HepG2 (cell line): ENCODE data around the gene SRD5A1. TPM values are rescaled to one million over a fixed set of nuclear protein-coding genes. Genes with fewer than 3 reads are reported as not detected.

Experiments used
- ATAC-seq: fragments of 200-7000 bp; cut with Tn5 transposase; 3 replicates; pipeline ENCODE4 v1.9.1; 2020; ENCODE audit warnings: mild to moderate bottlenecking, moderate library complexity
- BruUV-seq: library from RNA; stranded (reverse); fragments of 400-500 nt; replicated peaks from 2 replicates; lab custom pipeline; 2021; lab: Mats Ljungman, UMichigan
- CTCF ChIA-PET: fragments of 300-600 bp; formaldehyde crosslinking; extraction: SDS; loops from one replicate; lab custom pipeline; 2021; ENCODE audit warnings: low total read pairs, inconsistent platforms, low intra/inter-chr PET ratio; lab: Yijun Ruan, JAX
- POLR2A ChIA-PET: fragments of 350-600 bp; sonication (Branson Sonifier 250); formaldehyde crosslinking; loops from one replicate; lab custom pipeline; 2020; ENCODE audit warnings: antibody characterized with exemption, inconsistent platforms; lab: Yijun Ruan, JAX
- DNase-seq: peaks from one replicate; pipeline ENCODE4 v3.0.0-alpha.2; 2015; ENCODE audit warnings: low spot score
- FAIRE-seq: peaks from 3 replicates; lab custom pipeline; 2011; peaks lifted over from hg19 to GRCh38; lab: Jason Lieb, UNC
- H2AFZ ChIP-seq: one replicate; pipeline ENCODE4 v1.6.1; 2011; ENCODE audit warnings: low read length, inconsistent platforms
- H3K27ac ChIP-seq: fragments of 300-600 bp; 3 replicates; pipeline ENCODE4 v1.8.0; 2011; ENCODE audit warnings: mixed run types, mild to moderate bottlenecking, mixed read lengths, low read length, inconsistent platforms; ENCODE audit not compliant: insufficient read depth; ENCODE audit errors: extremely low read length
- H3K27me3 ChIP-seq, 2 experiments: fragments of 200-600 bp in 1 of 2; 2 replicates in 1 of 2; 3 replicates in 1 of 2; pipeline versions ENCODE4 v1.6.0 to v1.8.0; 2011; ENCODE audit warnings: low read length in 2 of 2, mild to moderate bottlenecking in 2 of 2, moderate library complexity in 2 of 2, inconsistent platforms in 1 of 2; ENCODE audit not compliant: insufficient read depth in 2 of 2, control insufficient read depth in 1 of 2
- H3K36me3 ChIP-seq, 2 experiments: fragments of 200-600 bp in 1 of 2; replicated peaks in 1 of 2; 2 replicates in 1 of 2; 3 replicates in 1 of 2; pipeline versions ENCODE4 v1.5.1 to v1.8.0; 2011; ENCODE audit warnings: low read length in 2 of 2, inconsistent platforms in 1 of 2; ENCODE audit not compliant: insufficient read depth in 2 of 2, control insufficient read depth in 1 of 2
- H3K4me1 ChIP-seq: 2 replicates; pipeline ENCODE4 v1.5.1; 2012; ENCODE audit warnings: low read length, inconsistent platforms; ENCODE audit not compliant: insufficient read depth
- H3K4me2 ChIP-seq: 2 replicates; pipeline ENCODE4 v1.6.0; 2011; ENCODE audit warnings: low read depth, low read length, inconsistent platforms
- H3K4me3 ChIP-seq, 3 experiments: fragments of 200-600 bp in 1 of 3; sonication (generic), shearing (Covaris generic) in 1 of 3; replicated peaks in 1 of 3; 2 replicates each; pipeline ENCODE4 v1.5.1; 2011 to 2016; ENCODE audit warnings: low read length in 3 of 3, inconsistent platforms in 2 of 3, low read depth in 2 of 3, mild to moderate bottlenecking in 2 of 3, control low read depth in 1 of 3, mixed read lengths in 1 of 3; ENCODE audit not compliant: insufficient read depth in 1 of 3
- H3K79me2 ChIP-seq: one replicate; pipeline ENCODE4 v1.6.1; 2011; ENCODE audit warnings: low read length, inconsistent platforms; ENCODE audit not compliant: insufficient read depth
- H3K9ac ChIP-seq: 2 replicates; pipeline ENCODE4 v1.6.0; 2011; ENCODE audit warnings: mild to moderate bottlenecking, low read depth, low read length, inconsistent platforms; ENCODE audit not compliant: insufficient read depth
- H3K9me3 ChIP-seq: 2 replicates; pipeline ENCODE4 v1.5.1; 2012; ENCODE audit warnings: mild to moderate bottlenecking, low read length
- H4K20me1 ChIP-seq: 2 replicates; pipeline ENCODE4 v1.6.0; 2011; ENCODE audit warnings: inconsistent platforms, mild to moderate bottlenecking, low read length, moderate library complexity; ENCODE audit not compliant: insufficient read depth
- ASH2L ChIP-seq: fragments of 300-600, 200-600 bp; sonication (generic); IDR thresholded peaks from 2 replicates; pipeline ENCODE4 v1.7.0; 2017; ENCODE audit warnings: low read depth, mild to moderate bottlenecking, moderate library complexity, mixed read lengths, low read length; ENCODE audit not compliant: insufficient read length
- BATF2 ChIP-seq: sonication (generic); formaldehyde crosslinking; IDR thresholded peaks from 2 replicates; pipeline ENCODE4 v1.8.0; 2022; ENCODE audit warnings: mild to moderate bottlenecking, missing genetic modification reagents, moderate library complexity
- MXD3 ChIP-seq: IDR thresholded peaks from 2 replicates; pipeline ENCODE4 v1.6.1; 2016; ENCODE audit warnings: mild to moderate bottlenecking, missing biosample characterization, missing genetic modification reagents
- NR2C2 ChIP-seq: sonication (generic); formaldehyde crosslinking; IDR thresholded peaks from 2 replicates; pipeline ENCODE4 v1.4.0; 2020; ENCODE audit warnings: missing genetic modification reagents, mild to moderate bottlenecking, moderate library complexity, borderline replicate concordance
- SUZ12 ChIP-seq: fragments of 150-350 bp; IDR thresholded peaks from 2 replicates; pipeline ENCODE4 v1.6.1; 2014; ENCODE audit warnings: low read depth, low read length
- TEF ChIP-seq: sonication (generic); formaldehyde crosslinking; IDR thresholded peaks from 2 replicates; pipeline ENCODE4 v1.5.0; 2020; ENCODE audit warnings: missing genetic modification reagents
- ZNF224 ChIP-seq: sonication (generic); formaldehyde crosslinking; IDR thresholded peaks from 2 replicates; pipeline ENCODE4 v1.5.0; 2020; ENCODE audit warnings: mild to moderate bottlenecking, missing genetic modification reagents
- ZNF263 ChIP-seq: sonication (generic); formaldehyde crosslinking; IDR thresholded peaks from 2 replicates; pipeline ENCODE4 v1.4.0; 2020; ENCODE audit warnings: missing genetic modification reagents
- ZNF512B ChIP-seq: sonication (generic); formaldehyde crosslinking; IDR thresholded peaks from 2 replicates; pipeline ENCODE4 v1.5.1; 2020; ENCODE audit warnings: missing genetic modification reagents, mild to moderate bottlenecking, borderline replicate concordance
- ZNF546 ChIP-seq: sonication (generic); formaldehyde crosslinking; conservative IDR thresholded peaks from 2 replicates; pipeline ENCODE4 v1.8.1; 2023; ENCODE audit warnings: mild to moderate bottlenecking, missing genetic modification reagents
- ZNF609 ChIP-seq: sonication (generic); formaldehyde crosslinking; IDR thresholded peaks from 2 replicates; pipeline ENCODE4 v1.4.0; 2020; ENCODE audit warnings: mild to moderate bottlenecking, missing genetic modification reagents, borderline replicate concordance
- ZNF709 ChIP-seq: sonication (generic); formaldehyde crosslinking; IDR thresholded peaks from 2 replicates; pipeline ENCODE4 v1.5.0; 2020; ENCODE audit warnings: mild to moderate bottlenecking, missing genetic modification reagents
- WGBS: methylation state at CpG from one replicate; pipeline ENCODE4 v1.1.6; 2017; ENCODE audit warnings: low lambda C conversion rate; 5-methylcytosine and 5-hydroxymethylcytosine counted together
- in situ Hi-C: cut with HindIII; loops from 2 replicates; pipeline ENCODE4 v1.10.0; 2017; ENCODE audit warnings: low pct_unique_long_range_greater_than_20kb; ENCODE audit not compliant: extremely low pct_ligation_motif_present
- intact Hi-C: fragments of 100-400 bp; cut with micrococcal nuclease; formaldehyde crosslinking; loops from one replicate; pipeline ENCODE4 v1.10.0; 2022; ENCODE audit not compliant: unreplicated experiment
- polyA plus RNA-seq, 8 experiments: library from polyadenylated mRNA; depleted of rRNA in 3 of 8; stranded (reverse) in 7 of 8; unstranded in 1 of 8; fragments of >200 nt; fragmentation: Illumina TruSeq in 4 of 8; extraction: Trizol in 4 of 8; gene quantifications; 2 replicates each; pipeline versions ENCODE4 v1.2.1 to v1.2.3, GENCODE V29; 2011 to 2016; ENCODE audit warnings: low read depth in 4 of 8, missing spikeins in 1 of 8, mixed read lengths in 1 of 8; ENCODE audit not compliant: insufficient read depth in 1 of 8
- total RNA-seq, 5 experiments: library from RNA; depleted of rRNA; stranded (reverse); fragments of >200 nt; fragmentation: Illumina TruSeq; extraction: Trizol; gene quantifications; 2 replicates each; pipeline ENCODE4 v1.2.3, GENCODE V29; 2016; ENCODE audit warnings: low read depth in 1 of 5

SRD5A1 gene
- total and polyA plus RNA-seq, 2 of the 13 experiments (the other 11 are each of a cell fraction or from before 2014, with no cell fraction given), result 6.1 to 9.9 TPM

GRCh38 chr5:6591671-6592288 lies 41.5 kb upstream of the SRD5A1 start:
- Histone ChIP-seq H3K9me3 (no peaks in the 10 kb centered on the region), H3K4me3 (no peak overlapping the region)
- in situ Hi-C loops, result no loop called here
- TF ChIP-seq BATF2 (CRISPR knock-in tag) (no peak), ZNF224 (no peak), ASH2L (no peak), ZNF512B (CRISPR knock-in tag) (no peak), MXD3 (no peak), SUZ12 (no peak), ZNF263 (CRISPR knock-in tag) (no peak), TEF (no peak), ZNF546 (CRISPR knock-in tag) (no peak), ZNF609 (CRISPR knock-in tag) (no peak), ZNF709 (CRISPR knock-in tag) (no peak), NR2C2 (CRISPR knock-in tag) (no peak)
- TF ChIP-seq, all 625 proteins: peak for 0
- Histone ChIP-seq H2AFZ (no peak overlapping the region), H3K9ac (no peak overlapping the region), H3K36me3 (no peaks in the 10 kb centered on the region), H3K27me3 (no peaks in the 10 kb centered on the region; a peak in 1 of 5 replicates), H3K79me2 (no peaks in the 10 kb centered on the region), H3K4me1 (no peaks in the 10 kb centered on the region), H3K27ac (no peak overlapping the region), H4K20me1 (no peaks in the 10 kb centered on the region), H3K4me2 (no peak overlapping the region)
- DNase-seq, result no peak
- ChIA-PET CTCF (no interaction called here), POLR2A (no interaction called here)
- intact Hi-C loops, result no loop called here
- BruUV-seq, result no TSS peak
- FAIRE-seq, result no peak
- no peak for ATAC-seq
- 90% methylated on average over 10 of the region's 12 CpGs for WGBS
